GM18867 (cell line): ENCODE measurements around the gene NCS1.
"Not testable (repeated sequence)": the region's sequence is repeated elsewhere in the genome, so short reads cannot be mapped to it uniquely, and the experiment has no call there.

ENCODE experiments used
- ATAC-seq: cut with Tn5 transposase; IDR thresholded peaks from one replicate; pipeline ENCODE4 v1.9.1; 2021; ENCODE audit warnings: mild to moderate bottlenecking, moderate library complexity; ENCODE audit not compliant: unreplicated experiment

Gene NCS1

DNA sequence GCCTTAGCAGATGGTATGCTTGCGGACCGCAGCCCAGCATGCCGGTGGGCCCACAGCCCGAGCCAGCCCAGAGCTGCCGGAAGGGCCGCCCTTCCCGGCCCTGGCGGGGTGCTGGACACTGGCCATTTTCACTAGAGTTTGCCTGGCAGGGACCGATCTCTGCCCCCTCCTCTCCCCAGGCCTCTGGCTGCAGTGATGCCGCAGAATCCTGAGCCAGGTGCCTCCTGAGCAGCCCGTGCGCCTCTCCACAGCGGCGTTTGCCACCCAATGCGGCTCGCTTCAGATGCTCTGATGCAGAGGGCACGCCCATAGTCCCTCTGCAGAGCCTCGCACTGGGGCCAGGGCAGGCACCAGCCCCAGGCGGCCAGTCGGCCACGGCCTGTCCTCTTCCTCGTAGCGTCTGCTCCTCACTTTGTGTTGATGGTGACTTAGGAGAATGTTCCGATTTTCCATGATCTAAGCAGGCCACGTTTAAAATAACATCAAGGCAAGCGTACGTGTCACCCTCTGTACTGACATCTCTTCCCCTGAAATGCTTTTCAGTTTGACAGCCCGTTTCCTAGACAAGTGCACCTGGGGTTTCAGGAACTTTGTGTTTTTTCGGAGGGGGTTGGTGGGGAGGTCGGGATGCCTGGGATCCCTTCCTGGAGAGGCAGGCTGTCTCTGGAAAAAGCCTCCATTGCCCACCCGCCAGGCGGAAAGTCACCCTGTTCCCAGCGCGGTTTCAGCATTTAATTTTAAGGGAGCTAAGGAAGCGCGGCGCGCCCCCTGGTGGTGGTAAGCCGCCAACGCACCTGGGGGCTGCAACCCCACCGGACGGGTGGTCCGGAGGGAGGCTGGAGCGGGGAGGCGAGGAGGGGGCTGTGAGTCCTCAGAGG lies 63.6 kb downstream of the NCS1 start:
- no peak for ATAC-seq

DNA sequence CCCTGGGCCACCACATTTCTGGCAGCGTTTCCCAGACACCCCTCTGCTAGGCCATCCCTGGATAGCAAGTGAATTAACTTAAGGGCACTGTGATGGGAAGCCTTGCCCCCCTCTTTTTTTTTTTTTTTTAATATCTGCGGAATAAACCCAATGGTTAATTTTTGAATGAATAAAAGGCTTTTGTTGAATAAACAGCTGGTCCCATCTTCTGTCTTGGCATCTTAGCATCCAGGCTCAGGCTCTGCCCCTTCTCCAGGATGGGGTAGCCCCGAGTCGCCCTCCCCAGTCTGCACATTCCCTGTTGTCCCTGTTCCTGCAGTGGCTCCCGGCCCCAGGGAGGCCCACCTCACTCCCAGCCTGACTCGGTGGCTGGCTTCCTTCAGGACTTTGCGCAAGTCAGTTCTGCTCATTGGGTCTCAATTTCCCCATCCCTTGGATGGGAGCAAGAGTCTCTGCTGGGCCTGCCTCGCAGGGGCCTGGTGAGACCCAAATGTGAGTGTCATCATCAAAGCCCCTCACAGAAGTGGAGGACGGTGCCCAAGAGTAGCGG lies 64.3 kb downstream of the NCS1 start:
- ATAC-seq, result no peak

DNA sequence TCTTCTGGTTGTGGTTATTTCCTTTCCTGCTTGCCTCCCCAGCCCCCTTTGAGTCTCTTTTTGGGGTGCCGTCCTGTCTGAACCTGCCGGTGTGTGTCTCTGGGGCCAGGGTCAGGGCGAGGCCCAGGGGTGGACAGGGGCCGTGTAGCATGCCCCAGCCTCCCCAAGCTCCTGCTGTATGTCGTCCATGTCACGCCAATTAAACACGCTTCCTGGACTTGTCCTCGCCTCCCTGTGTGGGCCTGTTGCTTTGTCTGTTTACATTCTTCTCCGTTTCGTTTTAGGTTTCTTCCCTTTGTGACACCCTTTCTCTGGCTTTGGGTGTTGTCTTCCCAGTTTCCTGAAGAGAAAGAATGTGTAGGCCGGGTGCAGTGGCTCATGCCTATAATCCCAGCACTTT lies 64.9 kb downstream of the NCS1 start:
- no peak for ATAC-seq

DNA sequence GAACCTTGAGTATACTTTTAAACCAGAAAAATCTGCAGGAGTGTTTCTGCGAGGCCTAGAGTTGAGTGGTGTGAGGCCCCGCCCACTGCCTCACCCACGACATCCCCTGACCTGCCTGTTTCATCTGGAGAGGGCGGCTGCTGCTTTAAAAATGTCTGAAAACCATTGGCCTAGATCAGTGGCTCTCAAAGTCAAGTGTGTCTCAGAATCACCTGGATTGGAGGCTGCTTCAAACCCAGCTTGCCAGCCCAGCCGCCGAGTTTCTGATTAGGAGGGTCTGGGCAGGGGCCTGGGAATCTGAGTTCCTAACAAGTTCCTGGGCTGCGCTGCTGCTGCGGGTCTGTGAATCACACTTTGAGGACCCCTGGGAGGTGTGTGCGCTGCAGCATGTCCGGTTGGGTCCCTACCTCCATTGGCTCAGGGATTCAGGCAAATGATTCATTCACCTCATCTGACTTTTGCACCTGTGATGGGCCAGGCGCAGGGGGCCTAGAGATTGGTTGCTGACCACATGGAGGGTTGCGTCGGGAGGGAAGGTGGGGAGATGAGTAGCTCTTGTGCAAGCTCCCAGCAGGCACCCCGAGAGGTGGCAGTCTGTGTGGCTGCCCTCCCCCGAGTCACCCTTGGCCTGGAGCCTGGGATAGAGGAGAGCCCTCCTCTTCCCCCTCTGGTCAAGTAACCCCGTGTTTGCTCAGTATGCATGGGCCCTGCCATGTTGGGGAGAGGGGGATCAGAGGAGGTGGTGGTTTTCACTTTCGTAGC lies 65.7 kb downstream of the NCS1 start:
- no peak for ATAC-seq

DNA sequence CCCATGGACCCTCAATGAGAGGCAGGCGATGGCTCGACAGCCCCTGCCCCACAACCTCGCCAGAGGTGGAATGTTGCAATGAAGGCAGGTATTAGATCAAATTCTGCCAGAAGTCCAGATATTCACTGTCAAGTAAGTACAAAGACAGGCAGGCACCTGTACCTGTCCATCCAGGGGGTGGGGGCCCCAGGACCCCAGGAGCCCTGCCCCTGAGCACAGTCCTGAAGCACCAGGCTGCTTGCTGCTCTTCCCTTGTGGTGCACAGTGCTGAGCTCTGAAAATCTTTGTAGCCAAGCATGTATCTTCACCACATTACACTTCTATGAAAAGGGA lies 67.1 kb downstream of the NCS1 start:
- no peak for ATAC-seq

DNA sequence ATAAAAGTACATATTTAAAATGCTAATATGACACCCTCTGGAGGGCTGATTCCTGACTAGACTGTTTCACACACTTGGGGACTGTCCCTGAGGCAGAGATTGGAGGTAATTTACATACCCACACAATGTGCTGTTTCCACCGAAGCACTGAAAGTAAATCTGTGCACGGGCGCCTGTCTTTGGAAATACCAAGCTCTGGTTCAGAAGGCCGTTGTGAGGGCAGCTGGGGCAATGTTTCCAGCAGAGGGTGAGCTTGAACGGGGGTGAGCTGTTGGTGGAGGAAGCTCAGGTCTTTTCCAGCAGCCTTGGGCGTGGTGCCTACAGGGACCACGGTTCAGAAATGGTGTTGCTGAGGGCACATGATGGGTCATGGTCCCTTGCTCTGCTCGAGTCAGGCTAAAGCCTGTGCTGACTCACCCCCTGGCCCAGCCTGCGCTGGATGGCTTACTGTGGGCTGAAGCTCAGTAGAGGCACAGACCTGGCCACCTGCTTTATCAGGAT lies 67.6 kb downstream of the NCS1 start:
- peak; percentile 63 for ATAC-seq

DNA sequence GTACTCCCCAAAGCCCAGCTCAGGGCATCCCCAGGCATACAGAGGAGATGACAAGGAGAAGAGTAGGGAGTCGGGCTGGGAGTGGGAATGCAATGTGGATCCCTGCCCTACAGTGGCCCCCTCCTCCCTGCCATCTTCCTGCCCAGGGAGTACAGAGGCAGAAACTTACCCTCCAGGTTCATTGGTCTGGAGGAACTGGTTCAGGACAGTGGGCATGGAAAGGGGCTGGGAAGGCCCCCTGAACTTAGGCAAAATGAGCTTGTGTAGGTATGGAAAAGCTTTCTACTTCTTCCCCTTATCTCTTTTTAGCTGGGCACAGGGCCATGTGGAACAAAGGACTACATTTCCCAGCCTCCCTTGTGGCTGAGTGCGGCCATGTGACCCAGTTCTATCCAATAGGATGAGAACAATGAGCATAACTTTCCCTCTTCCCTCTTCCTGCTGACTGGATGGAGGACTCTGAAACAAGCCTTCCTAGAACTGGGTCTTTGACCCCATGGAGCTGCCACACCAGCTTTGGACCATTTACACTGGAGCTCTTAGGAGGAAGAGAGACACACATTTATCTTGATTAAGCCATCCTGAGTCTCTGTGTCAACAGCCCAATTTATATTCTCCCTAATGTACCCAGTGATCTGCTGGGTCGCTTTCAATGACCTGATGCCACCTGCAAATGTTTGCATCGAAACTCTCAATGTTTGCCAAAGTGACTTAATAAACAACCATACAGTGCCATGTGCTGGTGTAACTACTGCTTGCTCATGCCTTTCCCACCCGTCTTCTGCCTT lies 68.4 kb downstream of the NCS1 start:
- ATAC-seq, result no peak

DNA sequence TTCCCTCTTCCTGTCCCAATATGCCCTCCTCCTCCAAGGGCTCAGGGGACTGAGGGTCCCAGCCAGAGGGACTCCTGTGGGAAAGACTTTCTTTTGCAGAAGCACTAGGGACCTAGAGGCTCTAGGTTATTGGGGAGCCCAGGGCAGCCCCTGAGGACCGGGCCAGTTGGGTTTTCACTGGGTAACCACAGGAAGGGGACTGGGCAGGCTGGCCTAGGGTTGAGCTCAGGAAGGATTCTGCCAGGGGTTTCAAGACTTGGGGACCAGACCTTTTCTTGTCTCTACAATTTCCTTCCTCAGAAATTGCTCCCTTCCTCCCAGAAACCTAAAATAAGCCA lies 69.0 kb downstream of the NCS1 start:
- no peak for ATAC-seq

DNA sequence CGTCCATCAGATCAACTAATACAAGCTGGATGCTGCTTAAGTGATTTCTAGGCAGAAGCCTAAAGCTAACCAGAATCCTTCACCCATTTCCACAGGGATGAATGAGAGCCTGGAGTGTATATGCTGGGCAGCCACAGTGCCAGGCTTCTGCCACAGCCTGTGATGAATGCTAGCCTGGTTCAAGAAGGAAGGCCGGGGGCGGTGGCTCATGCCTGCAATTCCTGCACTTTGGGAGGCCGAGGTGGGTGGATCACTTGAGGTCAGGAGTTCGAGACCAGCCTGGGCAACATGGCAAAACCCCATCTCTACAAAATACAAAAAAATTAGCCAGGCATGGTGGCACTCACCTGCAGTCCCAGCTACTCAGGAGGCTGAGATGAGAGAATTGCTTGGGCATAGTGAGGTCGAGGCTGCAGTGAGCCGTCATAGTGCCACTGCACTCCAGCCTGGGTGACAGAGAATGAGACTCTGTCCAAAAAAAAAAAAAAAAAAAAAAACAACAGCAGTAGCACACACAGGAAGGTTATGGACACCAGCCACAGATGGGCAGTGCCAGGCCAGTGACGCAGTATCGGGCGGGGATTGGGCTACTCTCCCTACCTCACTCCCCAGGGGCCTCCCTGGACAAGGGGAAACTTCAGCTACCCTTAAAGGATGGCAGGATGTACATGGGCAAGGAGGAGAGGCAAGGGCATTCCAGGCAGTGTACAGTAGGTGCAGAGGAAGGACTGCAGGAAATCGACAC lies 70.2 kb downstream of the NCS1 start:
- no peak for ATAC-seq

DNA sequence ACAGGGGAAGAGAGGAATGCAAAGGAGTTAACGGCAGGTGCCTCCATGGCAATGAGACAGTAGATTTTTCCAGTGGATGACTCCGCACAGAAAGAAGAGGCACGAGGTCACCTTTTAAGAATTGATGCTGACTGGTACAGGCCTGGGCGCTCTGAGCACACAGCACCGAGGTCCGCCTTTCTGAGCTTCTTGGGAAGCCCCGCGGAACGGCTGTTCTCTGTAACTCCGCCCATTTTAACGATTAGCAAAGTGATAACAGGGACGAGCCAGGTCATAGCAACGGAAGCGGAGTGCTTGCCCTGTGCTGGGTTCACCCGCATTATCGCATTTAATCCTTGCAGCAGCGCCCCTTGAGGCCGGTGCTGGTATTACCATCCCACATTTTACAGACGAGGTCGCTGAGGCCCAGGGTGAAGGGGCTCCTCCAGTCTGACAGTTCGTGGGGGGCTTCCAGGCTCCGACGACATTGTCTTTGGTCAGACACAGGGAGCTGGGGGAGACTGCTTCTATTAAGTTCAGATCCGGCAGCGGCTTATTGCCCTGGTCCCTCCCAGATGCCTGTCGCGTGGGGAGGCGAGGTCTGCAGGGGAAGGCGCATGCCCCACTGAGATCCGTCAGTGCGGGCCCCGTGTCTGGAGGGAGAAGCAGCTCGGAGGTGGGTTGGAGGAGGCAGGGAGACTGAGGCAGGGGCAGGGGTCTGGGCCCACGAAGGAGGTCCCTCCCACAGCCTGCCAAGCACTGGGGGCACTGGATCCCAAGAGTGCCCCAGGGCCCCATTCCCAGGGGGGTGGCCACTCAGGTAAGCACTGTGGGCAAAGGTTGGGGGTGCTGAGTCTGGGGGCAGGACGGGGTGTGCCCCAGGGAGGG lies 71.0 kb downstream of the NCS1 start:
- peak; percentile 58 for ATAC-seq

DNA sequence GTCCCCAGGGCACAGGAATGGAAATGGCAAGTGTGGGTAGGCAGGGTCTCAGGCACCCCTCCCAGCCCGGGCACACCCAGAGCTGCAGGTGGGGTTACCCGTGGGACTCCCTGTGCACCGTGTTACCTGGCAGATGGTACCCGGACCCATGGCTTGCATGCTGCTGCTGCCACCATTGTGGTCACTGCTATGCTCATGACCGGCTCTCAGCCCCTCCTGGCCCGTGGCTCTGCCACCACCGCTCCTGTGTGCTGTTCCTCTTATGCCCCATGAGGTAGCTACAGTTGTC lies 71.6 kb downstream of the NCS1 start:
- ATAC-seq, result no peak

DNA sequence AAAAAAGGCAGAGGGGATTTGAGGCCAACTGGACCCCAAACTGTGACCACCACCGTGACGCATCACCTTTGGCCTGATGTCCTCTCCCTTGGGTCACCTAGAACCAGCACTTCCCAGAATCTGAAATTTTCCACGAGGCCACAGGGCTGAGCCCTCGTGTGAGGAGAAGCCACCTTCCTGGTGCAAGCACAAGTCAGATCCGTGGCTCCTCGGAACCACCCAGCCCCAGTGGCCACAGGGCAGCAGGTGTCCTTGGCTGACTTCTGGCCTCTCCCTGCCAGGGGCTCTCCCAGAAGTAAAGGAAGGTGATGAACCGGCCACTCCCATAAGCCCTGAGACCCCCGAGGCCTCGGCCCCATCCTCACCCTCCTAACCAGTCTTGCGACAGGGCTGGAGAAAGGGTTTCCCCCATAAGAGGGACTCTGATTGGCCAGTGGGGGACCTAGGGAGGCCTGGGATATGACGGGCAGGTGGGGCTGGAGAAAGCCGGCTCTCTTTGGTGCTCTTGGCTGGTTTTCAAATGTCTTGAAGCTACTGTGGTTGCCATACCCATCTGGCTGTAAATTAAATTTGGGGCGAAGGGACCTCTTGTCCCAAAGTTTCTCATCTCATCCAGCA lies 72.5 kb downstream of the NCS1 start:
- no peak for ATAC-seq

DNA sequence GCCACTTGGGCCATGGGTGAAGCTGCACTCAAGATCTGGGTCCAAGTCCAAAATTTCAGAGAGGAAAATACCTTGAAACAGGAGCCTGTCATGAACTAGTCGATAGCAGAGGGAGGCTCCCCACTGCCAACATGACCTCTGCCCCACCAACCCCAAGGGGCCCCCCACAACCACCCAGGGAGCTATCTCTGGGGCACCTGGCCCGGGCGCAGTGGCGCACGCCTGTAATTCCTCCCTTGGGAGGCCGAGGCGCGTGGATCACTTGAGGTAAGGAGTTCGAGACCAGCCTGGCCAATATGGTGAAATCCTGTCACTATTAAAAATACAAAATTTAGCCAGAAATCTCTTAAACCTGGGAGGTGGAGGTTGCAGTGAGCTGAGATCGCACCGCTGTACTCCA lies 73.3 kb downstream of the NCS1 start:
- ATAC-seq, result no peak

DNA sequence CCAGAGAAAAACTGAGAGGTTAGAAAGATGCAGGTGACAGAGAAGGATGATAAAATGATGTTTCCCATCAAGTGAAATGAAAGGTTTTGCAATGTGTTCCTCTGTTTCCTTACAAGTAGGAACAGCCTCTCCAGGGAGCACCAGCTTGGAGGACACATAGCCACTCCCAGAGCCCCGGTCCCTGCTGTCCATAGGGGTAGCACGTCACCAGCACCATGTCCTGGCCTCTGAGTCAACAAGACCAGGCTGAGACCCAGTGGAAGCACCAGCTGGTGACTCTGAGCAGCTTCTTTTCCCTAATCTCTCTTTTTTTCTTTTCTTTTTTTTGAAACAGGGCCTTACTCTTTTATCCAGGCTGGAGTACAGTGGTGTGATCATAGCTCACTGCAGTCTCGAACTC lies 73.9 kb downstream of the NCS1 start:
- no peak for ATAC-seq

DNA sequence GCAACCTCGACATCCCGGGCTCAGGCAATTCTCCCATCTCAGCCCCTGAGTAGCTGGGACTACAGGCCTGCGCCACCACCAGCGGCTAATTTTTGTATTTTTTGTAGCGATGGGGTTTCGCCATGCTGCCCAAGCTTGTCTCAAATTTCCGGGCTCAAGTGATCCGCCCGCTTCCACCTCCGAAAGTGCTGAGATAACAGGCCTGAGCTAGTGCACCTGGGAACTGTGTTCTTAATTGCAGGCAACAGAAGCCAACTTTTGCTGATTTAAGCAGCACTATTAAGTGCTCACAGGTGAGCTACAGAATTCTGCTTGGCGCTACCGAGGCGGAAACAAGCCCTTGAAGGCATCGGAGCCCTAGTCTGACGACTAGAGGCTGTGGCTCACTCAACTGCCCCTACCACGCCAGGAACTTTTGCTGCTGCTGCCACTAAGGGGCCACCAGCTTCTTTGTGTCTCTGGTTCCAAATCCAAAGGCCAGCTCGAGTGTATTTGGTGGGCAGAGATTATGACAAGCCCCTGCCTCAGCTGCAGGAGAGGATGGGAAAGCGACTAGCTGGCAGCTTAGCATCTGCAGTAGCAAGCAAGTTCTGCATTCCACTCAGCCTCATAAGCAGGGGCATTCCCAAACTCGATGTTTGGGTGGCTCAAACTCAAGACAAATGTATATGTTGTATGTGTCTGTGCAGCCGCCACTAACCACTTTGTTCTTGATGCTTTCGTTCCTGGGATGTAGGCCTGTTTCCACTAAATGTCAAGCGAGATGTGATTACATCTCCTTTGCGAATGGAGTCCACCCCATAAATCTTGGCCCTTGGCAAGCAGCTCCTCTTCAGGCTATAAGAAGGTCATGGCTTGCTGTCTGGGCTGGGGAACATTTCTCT lies 82.8 kb downstream of the NCS1 start:
- no peak for ATAC-seq

DNA sequence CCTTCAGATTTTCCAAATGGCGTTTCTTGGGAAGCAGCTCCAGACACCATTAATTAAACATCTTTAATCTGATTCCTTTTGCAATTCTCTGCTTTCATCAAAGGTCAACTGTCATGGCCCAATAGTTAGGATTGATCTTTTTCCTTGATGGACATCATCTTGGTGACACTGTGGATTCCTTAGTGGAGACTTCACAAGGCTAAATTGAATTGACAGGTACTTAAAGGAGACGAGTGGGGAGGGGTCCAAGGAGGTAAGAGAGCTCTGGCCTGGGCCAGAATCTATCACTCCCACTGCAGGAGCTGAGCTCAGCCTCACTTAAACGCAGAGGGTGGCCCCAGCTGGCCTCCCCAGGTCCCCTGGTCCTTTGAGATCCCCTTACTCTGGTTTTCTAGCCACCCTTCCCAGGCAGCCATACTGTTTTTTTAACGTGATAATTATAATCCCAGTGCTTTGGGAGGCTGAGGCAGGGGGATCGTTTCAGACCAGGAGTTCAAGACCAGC lies 83.5 kb downstream of the NCS1 start:
- ATAC-seq, result no peak

DNA sequence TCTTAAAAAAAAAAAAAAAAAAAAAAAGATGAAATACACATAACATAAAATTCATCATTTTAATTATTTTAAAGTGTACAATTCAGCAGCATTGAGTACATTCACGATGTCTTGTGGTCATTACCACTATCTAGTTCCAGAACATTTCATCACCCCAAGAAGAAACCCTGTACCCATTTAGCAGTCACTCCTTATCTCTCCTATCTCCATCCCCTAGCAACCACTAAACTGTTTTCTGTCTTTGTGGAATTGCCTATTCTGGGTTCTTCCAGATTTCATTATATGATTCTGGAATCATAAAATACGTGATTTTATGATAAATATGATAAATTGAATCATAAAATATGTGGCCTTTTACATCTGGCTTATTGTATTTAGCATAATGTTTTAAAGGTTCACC lies 84.4 kb downstream of the NCS1 start:
- ATAC-seq, result no peak

DNA sequence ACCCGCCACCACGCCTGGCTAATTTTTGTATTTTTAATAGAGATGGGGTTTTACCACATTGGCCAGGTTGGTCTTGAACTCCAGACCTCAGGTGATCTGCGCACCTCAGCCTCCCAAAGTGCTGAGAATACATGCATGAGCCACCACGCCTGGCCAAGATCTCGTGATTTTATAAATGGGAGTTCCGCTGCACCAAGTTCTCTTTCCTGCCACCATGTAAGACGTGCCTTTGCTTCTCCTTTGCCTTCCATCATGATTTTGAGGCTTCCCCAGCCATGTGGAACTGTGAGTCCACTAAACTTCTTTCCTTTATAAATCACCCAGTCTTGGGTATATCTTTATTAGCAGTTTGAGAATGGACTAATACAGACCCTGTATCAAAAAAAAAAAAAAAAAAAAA lies 85.9 kb downstream of the NCS1 start:
- not testable (repeated sequence) for ATAC-seq
